ENCODE data around the gene ARMC7. TPM values are rescaled to one million over a fixed set of nuclear protein-coding genes. Genes with fewer than 3 reads are reported as not detected.

ARMC7 gene
- total and polyA plus RNA-seq, 2 of the 4 experiments (the other 2 are of a cell fraction): 1.8 to 6.9 TPM

DNA sequence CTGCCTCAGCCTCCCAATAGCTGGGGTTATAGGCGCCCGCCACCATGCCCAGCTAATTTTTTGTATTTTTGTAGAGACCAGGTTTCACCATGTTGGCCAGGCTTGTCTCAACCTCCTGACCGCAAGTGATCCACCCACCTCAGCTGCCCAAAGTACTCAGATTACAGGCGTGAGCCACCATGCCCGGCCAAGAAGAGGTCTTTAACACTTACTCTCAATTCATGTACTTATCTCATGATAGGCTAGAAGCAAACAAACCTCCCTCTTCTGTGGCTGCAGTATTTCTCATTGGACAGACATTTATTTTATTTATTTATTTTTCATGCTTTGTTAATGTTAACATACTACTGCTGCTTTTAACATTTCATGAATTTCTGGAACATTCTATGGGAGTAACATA, 28.8 kb downstream of the ARMC7 start:
- peak; percentile 78 for ATAC-seq (ENCODE audit: low read depth)
- CTCF ChIA-PET: no interaction called here
- BruUV-seq (replicated peaks): no TSS peak

More for the DNA sequence above, 28.8 kb downstream of the ARMC7 start:
- Histone ChIP-seq H4K5ac (ENCODE audit: low read depth, low read length) (no peak overlapping the region), H2BK5ac (ENCODE audit: low read depth, low read length, poor library complexity, severe bottlenecking) (peak overlapping the region; percentile 24), H2AK9ac (replicated peaks; ENCODE audit: low read depth, low read length, poor library complexity) (no peak overlapping the region), H3K36me3 (ENCODE audit: control insufficient read depth, insufficient read depth, low read length) (peaks cover 28% of the 10 kb centered on the region), H3K9ac (ENCODE audit: low read depth, low read length) (no peak overlapping the region), H3K4me3 (ENCODE audit: insufficient read depth, low read depth, low read length) (no peak overlapping the region), H2BK15ac (ENCODE audit: low read depth, low read length) (no peak overlapping the region), H4K20me1 (ENCODE audit: insufficient read depth, low read length) (no peaks in the 10 kb centered on the region), H3K18ac (ENCODE audit: low read depth, low read length) (no peak overlapping the region), H3K9me3 (ENCODE audit: control insufficient read depth, insufficient read depth, low read length) (no peaks in the 10 kb centered on the region), H3K14ac (replicated peaks; ENCODE audit: low read depth, low read length) (no peak overlapping the region), H4K91ac (ENCODE audit: insufficient read depth, low read depth, low read length) (no peak overlapping the region), H3K23ac (ENCODE audit: low read depth, low read length) (no peak overlapping the region), H4K8ac (ENCODE audit: low read depth in 2 of 2, low read length in 2 of 2) (no peak overlapping the region), H3K4me2 (ENCODE audit: low read depth, low read length) (no peak overlapping the region), H2BK20ac (ENCODE audit: low read depth, low read length) (no peak overlapping the region), H3K79me1 (ENCODE audit: low read depth in 1 of 2, low read length in 2 of 2) (peaks cover 32 to 55% of the 10 kb centered on the region in 2 experiments), H2AK5ac (ENCODE audit: low read depth, low read length) (no peak overlapping the region), H3K27me3 (ENCODE audit: control insufficient read depth, insufficient read depth, low read length) (no peaks in the 10 kb centered on the region), H2AFZ (replicated peaks; ENCODE audit: low read length, poor library complexity) (no peak overlapping the region), H2BK120ac (ENCODE audit: low read depth, low read length) (no peak overlapping the region), H3K56ac (ENCODE audit: extremely low read depth, insufficient read depth, low read length) (no peak overlapping the region), H3K9me1 (ENCODE audit: insufficient read depth, low read length) (no peaks in the 10 kb centered on the region), H3K4me1 (ENCODE audit: control insufficient read depth, insufficient read depth, low read length) (0 out of 2 replicates have a peak, but pooled peaks cover 3% of the 10 kb centered on the region), H3K27ac (ENCODE audit: insufficient read depth, low read length) (no peak overlapping the region), H3K4ac (ENCODE audit: low read depth, low read length) (no peak overlapping the region)
- in situ Hi-C loops (cut with MboI; ENCODE audit: low sequenced_read_pairs) (no loop called here), intact Hi-C loops (cut with micrococcal nuclease) (loop anchor here (2.0 kb wide), 1 partner anchor 14 kb away; no protein-coding TSS in a partner anchor), dilution Hi-C loops (cut with HindIII; ENCODE audit: low sequenced_read_pairs, unreplicated experiment) (no loop called here)
- POLR2A ChIA-PET (ENCODE audit: unreplicated experiment): no interaction called here
- peak; percentile 37 for DNase-seq
- TF ChIP-seq CTCF (conservative IDR thresholded peaks at IDR 0.05; ENCODE audit: low read depth, low read length): no peak
- TF ChIP-seq POLR2A (IDR thresholded peaks at IDR 0.05; ENCODE audit: low read depth, low read length): no peak
- TF ChIP-seq CEBPB (IDR thresholded peaks at IDR 0.05; ENCODE audit: low read depth, low read length): no peak
- no peak for TF ChIP-seq CHD1 (IDR thresholded peaks at IDR 0.05; ENCODE audit: low read depth, low read length)
- TF ChIP-seq RFX5 (IDR thresholded peaks at IDR 0.05; ENCODE audit: low read depth, low read length): no peak
- TF ChIP-seq FOS (IDR thresholded peaks at IDR 0.05; ENCODE audit: low read depth, low read length): no peak
- TF ChIP-seq, protein P1, sequence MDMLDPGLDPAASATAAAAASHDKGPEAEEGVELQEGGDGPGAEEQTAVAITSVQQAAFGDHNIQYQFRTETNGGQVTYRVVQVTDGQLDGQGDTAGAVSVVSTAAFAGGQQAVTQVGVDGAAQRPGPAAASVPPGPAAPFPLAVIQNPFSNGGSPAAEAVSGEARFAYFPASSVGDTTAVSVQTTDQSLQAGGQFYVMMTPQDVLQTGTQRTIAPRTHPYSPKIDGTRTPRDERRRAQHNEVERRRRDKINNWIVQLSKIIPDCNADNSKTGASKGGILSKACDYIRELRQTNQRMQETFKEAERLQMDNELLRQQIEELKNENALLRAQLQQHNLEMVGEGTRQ (IDR thresholded peaks at IDR 0.05; ENCODE audit: low read depth, low read length): no peak
- no peak for TF ChIP-seq RCOR1 (IDR thresholded peaks at IDR 0.05; ENCODE audit: insufficient replicate concordance, low read length)
- TF ChIP-seq, protein P2, sequence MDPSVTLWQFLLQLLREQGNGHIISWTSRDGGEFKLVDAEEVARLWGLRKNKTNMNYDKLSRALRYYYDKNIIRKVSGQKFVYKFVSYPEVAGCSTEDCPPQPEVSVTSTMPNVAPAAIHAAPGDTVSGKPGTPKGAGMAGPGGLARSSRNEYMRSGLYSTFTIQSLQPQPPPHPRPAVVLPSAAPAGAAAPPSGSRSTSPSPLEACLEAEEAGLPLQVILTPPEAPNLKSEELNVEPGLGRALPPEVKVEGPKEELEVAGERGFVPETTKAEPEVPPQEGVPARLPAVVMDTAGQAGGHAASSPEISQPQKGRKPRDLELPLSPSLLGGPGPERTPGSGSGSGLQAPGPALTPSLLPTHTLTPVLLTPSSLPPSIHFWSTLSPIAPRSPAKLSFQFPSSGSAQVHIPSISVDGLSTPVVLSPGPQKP (IDR thresholded peaks at IDR 0.05; ENCODE audit: borderline replicate concordance, low read depth, low read length): no peak
- TF ChIP-seq RAD21 (IDR thresholded peaks at IDR 0.05; ENCODE audit: low read length): no peak
- no CpG with 5 or more reads among the region's 5 CpGs for WGBS, 2 experiments (ENCODE audit: extremely low coverage in 2 of 2, insufficient read length in 1 of 2)
